Neutrophil (primary cell): Measurements from ENCODE around the gene TMEM54.

Experiments used
- H3K27ac ChIP-seq: fragments of 200-600 bp; sonication (generic); 2 replicates; pipeline ENCODE4 v1.5.1; 2016; ENCODE audit warnings: mild to moderate bottlenecking, moderate library complexity
- H3K27me3 ChIP-seq: fragments of 200-600 bp; sonication (generic); 2 replicates; pipeline ENCODE4 v1.6.0; 2016; ENCODE audit warnings: mild to moderate bottlenecking
- H3K36me3 ChIP-seq: fragments of 200-600 bp; sonication (generic); 2 replicates; pipeline ENCODE4 v1.5.1; 2017
- H3K4me1 ChIP-seq, 2 experiments: fragments of 200-600 bp in 1 of 2; sonication (generic) in 1 of 2; 1 replicate in 1 of 2; 2 replicates in 1 of 2; pipeline versions ENCODE4 v1.5.1 to v1.6.1; 2013 to 2016; ENCODE audit warnings: low read depth in 1 of 2, low read length in 1 of 2, mild to moderate bottlenecking in 1 of 2, moderate library complexity in 1 of 2; ENCODE audit not compliant: control insufficient read depth in 1 of 2, insufficient read depth in 1 of 2
- H3K4me3 ChIP-seq, 2 experiments: fragments of 200-600 bp in 1 of 2; sonication (generic) in 1 of 2; 1 replicate in 1 of 2; 2 replicates in 1 of 2; pipeline ENCODE4 v1.5.1; 2013 to 2016; ENCODE audit warnings: low read depth in 1 of 2, low read length in 1 of 2, mild to moderate bottlenecking in 1 of 2, moderate library complexity in 1 of 2
- H3K9me3 ChIP-seq: fragments of 200-600 bp; sonication (generic); 2 replicates; pipeline ENCODE4 v1.5.1; 2016
- CTCF ChIP-seq: fragments of 200-600 bp; sonication (generic); IDR thresholded peaks from 2 replicates; pipeline ENCODE4 v1.5.1; 2016; ENCODE audit warnings: antibody characterized with exemption

The TMEM54 gene

GRCh38 chr1:32946413-32946812, 45.2 kb upstream of the TMEM54 start:
- Histone ChIP-seq H3K36me3 (peaks cover 91% of the 10 kb centered on the region), H3K27ac (no peak overlapping the region), H3K9me3 (no peaks in the 10 kb centered on the region), H3K4me3 (no peak overlapping the region), H3K4me1 (peaks cover 0 to 10% of the 10 kb centered on the region in 2 experiments), H3K27me3 (no peaks in the 10 kb centered on the region)
- no peak for TF ChIP-seq CTCF

GRCh38 chr1:32944180-32944579, 43.0 kb upstream of the TMEM54 start:
- no peaks in the 10 kb centered on the region for H3K9me3 ChIP-seq
- H3K4me1 ChIP-seq: peaks cover 7 to 8% of the 10 kb centered on the region in 2 experiments
- peak overlapping the region; percentile 21 for H3K27ac ChIP-seq
- H3K36me3 ChIP-seq: peaks cover 100% of the 10 kb centered on the region
- TF ChIP-seq CTCF: no peak
- H3K4me3 ChIP-seq: no peak overlapping the region
- H3K27me3 ChIP-seq: no peaks in the 10 kb centered on the region

GRCh38 chr1:32939655-32940371, 38.6 kb upstream of the TMEM54 start:
- Histone ChIP-seq H3K4me3 (no peak overlapping the region), H3K9me3 (no peaks in the 10 kb centered on the region), H3K36me3 (peaks cover 100% of the 10 kb centered on the region), H3K27ac (peak overlapping the region; percentile 23), H3K27me3 (no peaks in the 10 kb centered on the region), H3K4me1 (peaks cover 0 to 7% of the 10 kb centered on the region in 2 experiments)
- no peak for TF ChIP-seq CTCF

GRCh38 chr1:32937061-32937460, 35.9 kb upstream of the TMEM54 start:
- H3K36me3 ChIP-seq: peaks cover 89% of the 10 kb centered on the region
- H3K4me1 ChIP-seq: peaks cover 0 to 7% of the 10 kb centered on the region in 2 experiments
- no peak for TF ChIP-seq CTCF
- no peaks in the 10 kb centered on the region for H3K27me3 ChIP-seq
- no peaks in the 10 kb centered on the region for H3K9me3 ChIP-seq
- H3K27ac ChIP-seq: peak overlapping the region; percentile 12
- H3K4me3 ChIP-seq: no peak overlapping the region

GRCh38 chr1:32934535-32934934, 33.3 kb upstream of the TMEM54 start:
- TF ChIP-seq CTCF: no peak
- H3K4me3 ChIP-seq: no peak overlapping the region
- H3K27ac ChIP-seq: peak overlapping the region; percentile 45
- H3K4me1 ChIP-seq: peaks cover 0 to 2% of the 10 kb centered on the region in 2 experiments
- H3K9me3 ChIP-seq: no peaks in the 10 kb centered on the region
- no peaks in the 10 kb centered on the region for H3K27me3 ChIP-seq
- peaks cover 64% of the 10 kb centered on the region for H3K36me3 ChIP-seq
